ENCODE results near the gene TNIP3.

TNIP3 gene

GRCh38 chr4:121138039-121138825, 25.9 kb downstream of the TNIP3 start:
- peak; percentile 38 for DNase-seq (ENCODE audit: low read depth)

- no peak for DNase-seq (ENCODE audit: low read depth)
These were observed 33.8 kb downstream of the TNIP3 start for GRCh38 chr4:121130326-121130660.

- DNase-seq (ENCODE audit: low read depth) = no peak
These were observed 34.4 kb downstream of the TNIP3 start for GRCh38 chr4:121129606-121130325.

GRCh38 chr4:121127100-121127499, 37.0 kb downstream of the TNIP3 start:
- no peak for DNase-seq (ENCODE audit: low read depth)

GRCh38 chr4:121126449-121127006, 37.6 kb downstream of the TNIP3 start:
- DNase-seq (ENCODE audit: low read depth) = no peak

GRCh38 chr4:121125498-121125885, 38.6 kb downstream of the TNIP3 start:
- no peak for DNase-seq (ENCODE audit: low read depth)

- no peak for DNase-seq (ENCODE audit: low read depth)
These were observed 41.5 kb downstream of the TNIP3 start for GRCh38 chr4:121122661-121123060.

- DNase-seq (ENCODE audit: low read depth) = no peak
These were observed 44.4 kb downstream of the TNIP3 start for GRCh38 chr4:121119715-121120114.

- no peak for DNase-seq (ENCODE audit: low read depth)
These were observed 45.8 kb downstream of the TNIP3 start for GRCh38 chr4:121118344-121118743.

- no peak for DNase-seq (ENCODE audit: low read depth)
These were observed 49.4 kb downstream of the TNIP3 start for GRCh38 chr4:121114756-121115155.

GRCh38 chr4:121112530-121112929, 51.6 kb downstream of the TNIP3 start:
- no peak for DNase-seq (ENCODE audit: low read depth)

GRCh38 chr4:121108557-121108956, 55.6 kb downstream of the TNIP3 start:
- DNase-seq (ENCODE audit: low read depth) = no peak

GRCh38 chr4:121107507-121107906, 56.6 kb downstream of the TNIP3 start:
- no peak for DNase-seq (ENCODE audit: low read depth)

GRCh38 chr4:121100093-121100775, 63.9 kb downstream of the TNIP3 start:
- DNase-seq (ENCODE audit: low read depth) = no peak

- no peak for DNase-seq (ENCODE audit: low read depth)
These were observed 65.9 kb downstream of the TNIP3 start for GRCh38 chr4:121098266-121098665.

- DNase-seq (ENCODE audit: low read depth) = no peak
These were observed 67.5 kb downstream of the TNIP3 start for GRCh38 chr4:121096629-121097028.

GRCh38 chr4:121096191-121096590, 67.9 kb downstream of the TNIP3 start:
- no peak for DNase-seq (ENCODE audit: low read depth)

- no peak for DNase-seq (ENCODE audit: low read depth)
These were observed 69.7 kb downstream of the TNIP3 start for GRCh38 chr4:121094297-121094966.

- DNase-seq (ENCODE audit: low read depth) = no peak
These were observed 70.9 kb downstream of the TNIP3 start for GRCh38 chr4:121093261-121093660.

- DNase-seq (ENCODE audit: low read depth) = no peak
These were observed 72.2 kb downstream of the TNIP3 start for GRCh38 chr4:121091941-121092340.

- no peak for DNase-seq (ENCODE audit: low read depth)
These were observed 75.3 kb downstream of the TNIP3 start for GRCh38 chr4:121088867-121089266.
